ENCODE results near the gene NAT14. TPM values are rescaled to one million over a fixed set of nuclear protein-coding genes. Genes with fewer than 3 reads are reported as not detected.

The NAT14 gene
- total RNA-seq, 1 experiment from 2014 or later, result 87.7 TPM

- POLR2A ChIA-PET, result no interaction called here
- peak overlapping the region; percentile 68 for H3K4me3 Mint-ChIP-seq
- DNase-seq (ENCODE audit: low spot score), result peak; percentile 54
- no peak for TF ChIP-seq HMGXB4 (CRISPR knock-in tag; IDR thresholded peaks at IDR 0.05)
- TF ChIP-seq IRF1 (CRISPR knock-in tag; IDR thresholded peaks at IDR 0.05), result no peak
- no peak for TF ChIP-seq CDX4 (CRISPR knock-in tag; IDR thresholded peaks at IDR 0.05; ENCODE audit: borderline replicate concordance)
- no peak for TF ChIP-seq E2F1 (CRISPR knock-in tag; IDR thresholded peaks at IDR 0.05)
- no peak for TF ChIP-seq ZNF396 (CRISPR knock-in tag; IDR thresholded peaks at IDR 0.05; ENCODE audit: borderline replicate concordance)
- TF ChIP-seq CREM (CRISPR knock-in tag; IDR thresholded peaks at IDR 0.05), result no peak
- TF ChIP-seq ZNF281 (CRISPR knock-in tag; IDR thresholded peaks at IDR 0.05), result no peak
- TF ChIP-seq IRF2 (CRISPR knock-in tag; IDR thresholded peaks at IDR 0.05; ENCODE audit: borderline replicate concordance, low read depth), result no peak
- no peak for TF ChIP-seq PRDM15 (CRISPR knock-in tag; IDR thresholded peaks at IDR 0.05)
- no peak for TF ChIP-seq RELA (CRISPR knock-in tag; IDR thresholded peaks at IDR 0.05; ENCODE audit: borderline replicate concordance)
- TF ChIP-seq NFATC4 (CRISPR knock-in tag; IDR thresholded peaks at IDR 0.05), result no peak
- TF ChIP-seq E2F5 (CRISPR knock-in tag; IDR thresholded peaks at IDR 0.05), result no peak
- no peak for TF ChIP-seq TEAD4 (CRISPR knock-in tag; IDR thresholded peaks at IDR 0.05)
- TF ChIP-seq ZNF423 (CRISPR knock-in tag; IDR thresholded peaks at IDR 0.05), result no peak
- no peak for TF ChIP-seq ZNF532 (CRISPR knock-in tag; IDR thresholded peaks at IDR 0.05; ENCODE audit: borderline replicate concordance)
- no peak for TF ChIP-seq CBFB (CRISPR knock-in tag; IDR thresholded peaks at IDR 0.05; ENCODE audit: low read depth)
- TF ChIP-seq TEAD1 (CRISPR knock-in tag; IDR thresholded peaks at IDR 0.05), result no peak
- TF ChIP-seq GABPB1 (CRISPR knock-in tag; IDR thresholded peaks at IDR 0.05), result no peak
- TF ChIP-seq ZBTB21 (CRISPR knock-in tag; IDR thresholded peaks at IDR 0.05; ENCODE audit: borderline replicate concordance), result no peak
These were observed 42.5 kb upstream of the NAT14 start for GRCh38 chr19:55442372-55442961.

More at GRCh38 chr19:55442372-55442961, 42.5 kb upstream of the NAT14 start:
- Mint-ChIP-seq H3K36me3 (no peaks in the 10 kb centered on the region), H3K27ac (no peak overlapping the region), H3K27me3 (ENCODE audit: low read depth) (peaks cover 2% of the 10 kb centered on the region), H3K4me1 (peaks cover 23% of the 10 kb centered on the region), H3K9me3 (no peaks in the 10 kb centered on the region)
- ATAC-seq, result peak; percentile 18
- CTCF ChIA-PET, result interaction anchor here (0.6 to 1.4 kb wide), 7 partner anchors 19 to 282 kb away, joined by 3 to 4 read pairs (median 3); partner anchors contain the start of gene ISOC2
